GM12874 (cell line): ENCODE measurements around the gene DACT2.

ENCODE experiments used
- TF ChIP-seq, protein P1 (sequence below): IDR thresholded peaks from 2 replicates; pipeline ENCODE4 v1.5.1; 2011; ENCODE audit warnings: low read depth, mild to moderate bottlenecking, control low read depth, low read length, moderate library complexity; ENCODE audit not compliant: insufficient read depth

The DACT2 gene

DNA sequence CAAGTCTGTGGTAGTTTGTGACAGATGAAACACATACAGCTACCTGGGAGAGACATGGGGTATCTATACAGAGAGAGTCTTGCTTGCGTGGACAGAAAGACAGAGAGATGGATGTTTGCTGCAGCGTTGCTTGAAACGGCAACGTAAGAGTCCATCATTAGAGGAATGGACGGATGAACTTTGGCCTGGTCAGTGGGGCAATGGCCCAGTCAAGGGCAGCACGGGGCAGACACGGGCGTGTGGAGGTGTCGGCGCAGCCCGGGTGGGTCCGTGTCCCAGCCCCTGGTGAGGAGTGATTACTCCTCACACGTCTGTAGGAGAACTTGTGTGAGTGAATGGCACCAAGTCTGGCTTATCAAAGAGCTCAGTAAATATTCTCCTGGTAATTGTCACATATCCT, 21.9 kb downstream of the DACT2 start:
- TF ChIP-seq, protein P1, sequence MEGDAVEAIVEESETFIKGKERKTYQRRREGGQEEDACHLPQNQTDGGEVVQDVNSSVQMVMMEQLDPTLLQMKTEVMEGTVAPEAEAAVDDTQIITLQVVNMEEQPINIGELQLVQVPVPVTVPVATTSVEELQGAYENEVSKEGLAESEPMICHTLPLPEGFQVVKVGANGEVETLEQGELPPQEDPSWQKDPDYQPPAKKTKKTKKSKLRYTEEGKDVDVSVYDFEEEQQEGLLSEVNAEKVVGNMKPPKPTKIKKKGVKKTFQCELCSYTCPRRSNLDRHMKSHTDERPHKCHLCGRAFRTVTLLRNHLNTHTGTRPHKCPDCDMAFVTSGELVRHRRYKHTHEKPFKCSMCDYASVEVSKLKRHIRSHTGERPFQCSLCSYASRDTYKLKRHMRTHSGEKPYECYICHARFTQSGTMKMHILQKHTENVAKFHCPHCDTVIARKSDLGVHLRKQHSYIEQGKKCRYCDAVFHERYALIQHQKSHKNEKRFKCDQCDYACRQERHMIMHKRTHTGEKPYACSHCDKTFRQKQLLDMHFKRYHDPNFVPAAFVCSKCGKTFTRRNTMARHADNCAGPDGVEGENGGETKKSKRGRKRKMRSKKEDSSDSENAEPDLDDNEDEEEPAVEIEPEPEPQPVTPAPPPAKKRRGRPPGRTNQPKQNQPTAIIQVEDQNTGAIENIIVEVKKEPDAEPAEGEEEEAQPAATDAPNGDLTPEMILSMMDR: no peak

- TF ChIP-seq, protein P1: no peak
Observed at GRCh38 chr6:168294901-168295300, 24.7 kb downstream of the DACT2 start.

- TF ChIP-seq, protein P1: no peak
Observed at GRCh38 chr6:168293636-168294530, 25.7 kb downstream of the DACT2 start.

- TF ChIP-seq, protein P1: no peak
Observed at GRCh38 chr6:168292826-168293225, 26.8 kb downstream of the DACT2 start.

DNA sequence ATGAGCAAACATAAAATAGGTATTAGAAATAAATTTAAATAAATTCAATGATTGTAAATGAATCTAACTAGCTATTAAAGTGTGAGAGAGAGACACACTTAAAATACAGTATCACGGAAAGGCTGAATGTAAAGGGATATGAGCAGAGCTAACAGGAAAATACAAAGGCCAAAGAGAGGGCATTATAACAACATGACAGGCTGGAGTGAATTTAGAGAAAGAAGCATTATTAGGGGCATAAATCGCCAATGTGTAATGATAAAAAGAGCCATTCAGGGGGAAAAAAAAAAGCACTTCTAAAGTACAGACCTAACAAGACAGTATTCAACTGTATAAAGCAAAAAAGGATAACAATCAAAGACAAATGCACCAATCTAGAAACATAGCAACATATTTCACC, 28.1 kb downstream of the DACT2 start:
- TF ChIP-seq, protein P1: no peak

DNA sequence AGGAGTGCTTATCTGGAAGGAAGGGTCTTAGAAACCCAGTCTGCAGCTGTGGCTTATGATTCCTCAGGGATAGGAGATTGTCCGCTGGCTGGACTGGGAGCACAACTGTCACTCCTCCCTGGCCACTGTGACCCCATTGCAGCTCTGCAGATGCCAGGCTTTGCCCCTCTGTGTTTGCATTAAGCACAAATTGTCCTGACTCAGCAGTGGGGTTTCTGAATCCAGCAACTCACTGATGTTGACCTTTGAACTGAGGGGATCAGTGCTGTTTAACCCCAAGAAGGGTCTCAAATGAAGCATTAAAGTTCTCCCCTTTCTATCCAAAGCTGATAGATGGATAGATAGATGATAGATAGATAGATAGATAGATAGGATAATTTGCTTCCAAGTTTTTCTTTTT, 29.5 kb downstream of the DACT2 start:
- TF ChIP-seq, protein P1: no peak

DNA sequence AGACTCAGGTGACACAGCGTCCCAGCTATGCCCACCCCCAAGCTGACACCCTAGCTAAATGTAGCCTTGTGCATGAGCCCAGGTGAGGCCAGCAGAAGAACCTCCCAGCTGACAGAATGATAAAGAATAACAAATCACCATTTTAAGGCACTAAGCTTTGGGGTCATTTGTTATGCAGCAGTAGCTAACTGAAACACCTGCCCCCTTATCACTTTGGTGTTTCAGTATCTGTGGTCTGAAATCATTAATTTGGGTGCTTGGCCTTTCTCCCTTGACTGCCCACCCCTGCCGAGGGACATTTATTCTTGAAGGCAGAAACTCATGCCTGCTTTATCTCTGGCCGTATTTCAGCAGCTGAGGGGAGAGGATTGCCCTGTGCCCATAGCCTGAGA, 30.0 kb downstream of the DACT2 start:
- TF ChIP-seq, protein P1: no peak
